Hypothalamus (tissue), 51 donors: ENCODE data around the gene AIDA.
A peak's percentile ranks its signal among the peaks of the same experiment; 100 is the strongest.
"Not testable (repeated sequence)": the region's sequence is repeated elsewhere in the genome, so short reads cannot be mapped to it uniquely, and the experiment has no call there.

Experiments used
- DNase-seq, 51 donors: peaks; one replicate each; lab custom pipeline; 2025; lab: John Stamatoyannopoulos, UW

The AIDA gene

DNA sequence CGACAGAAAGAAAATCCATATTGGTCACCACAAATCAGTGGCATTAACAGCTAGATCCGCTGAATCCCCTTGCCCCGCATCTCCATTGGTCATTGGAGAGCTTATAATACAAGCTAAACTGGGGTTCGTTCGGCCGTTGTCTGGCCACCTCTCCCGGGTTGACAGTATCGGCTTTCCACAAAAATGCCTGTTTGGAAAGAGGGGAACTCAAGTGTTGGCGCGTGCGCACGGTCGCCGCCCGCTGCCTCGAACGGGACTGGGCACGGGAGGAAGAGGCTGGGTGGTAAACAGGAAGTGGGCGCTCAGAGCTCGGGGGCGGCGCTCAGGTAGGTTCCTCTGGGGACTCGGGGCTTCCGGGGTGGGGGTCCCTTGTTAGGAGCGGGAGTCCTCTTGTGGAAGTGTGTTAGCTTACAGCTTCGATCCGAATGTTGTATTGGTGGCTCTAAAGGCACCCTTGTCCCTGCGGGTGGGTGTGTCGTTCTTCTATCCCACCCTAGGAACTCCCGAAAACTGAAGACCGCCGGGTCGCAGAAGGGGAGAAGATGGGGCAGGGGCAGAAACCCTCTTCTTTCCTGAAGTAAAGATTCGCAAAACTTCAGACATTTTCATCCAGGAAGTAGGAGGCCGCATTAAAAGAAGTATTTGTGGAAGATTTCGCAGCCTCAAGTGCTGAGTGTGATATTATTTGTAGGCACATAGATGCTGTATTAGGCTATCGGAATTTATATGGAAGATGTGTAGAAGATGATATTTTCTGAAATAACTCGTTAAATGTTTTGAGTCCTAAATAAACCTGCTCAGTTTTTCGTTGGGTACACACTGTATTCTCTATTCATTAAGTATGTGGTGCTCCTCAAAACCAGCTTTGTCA lies 1.0 kb upstream of the AIDA start:
- peak; percentile 47 to 97 (median 87) for DNase-seq

DNA sequence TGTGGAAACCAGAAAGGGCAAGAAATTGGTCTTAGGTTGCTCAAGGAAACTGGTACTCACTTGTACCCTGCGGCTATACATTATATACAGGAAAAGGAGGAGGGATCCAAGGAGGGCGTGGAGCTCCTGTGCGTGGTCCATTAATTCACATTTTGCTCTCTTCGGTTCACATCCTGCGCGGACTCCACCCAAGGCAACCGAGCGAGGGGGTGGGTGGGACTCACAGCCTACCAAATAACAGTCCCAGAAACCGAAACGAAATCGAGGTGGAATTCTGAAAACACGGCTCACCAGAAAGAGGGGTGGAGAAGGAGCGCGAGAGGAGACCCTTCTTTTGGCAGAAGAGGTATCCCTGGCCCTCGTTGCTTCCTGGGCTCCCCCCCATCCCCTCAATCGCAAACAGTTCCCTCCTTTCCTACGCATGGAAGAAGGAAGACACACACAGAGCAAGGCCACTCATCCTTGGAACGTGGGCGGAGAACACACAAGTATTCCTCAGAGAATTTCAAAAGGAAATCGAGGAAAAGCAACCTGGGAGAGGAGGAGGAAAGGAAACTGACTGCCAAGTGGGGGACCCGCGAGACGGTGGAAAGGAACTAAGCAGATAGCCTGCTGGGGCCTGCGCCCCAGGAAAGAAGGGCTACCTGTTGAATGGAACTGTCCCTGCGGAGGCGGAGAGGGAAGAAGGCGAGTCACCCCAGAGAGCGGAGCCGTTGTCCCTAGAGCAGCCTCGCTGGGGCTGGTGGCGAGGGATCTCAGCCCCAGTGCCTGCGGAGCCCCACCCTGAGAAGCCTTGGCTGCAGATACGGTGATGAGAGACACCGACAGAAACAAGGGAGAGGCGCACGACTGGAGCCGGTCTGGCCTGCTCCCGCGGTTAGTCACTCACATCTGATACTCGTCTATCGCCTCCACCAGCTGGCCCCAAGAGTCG lies 705 bp downstream of the AIDA start:
- DNase-seq = peak in 41 of 51 donors; percentile 3 to 79 (median 29)

DNA sequence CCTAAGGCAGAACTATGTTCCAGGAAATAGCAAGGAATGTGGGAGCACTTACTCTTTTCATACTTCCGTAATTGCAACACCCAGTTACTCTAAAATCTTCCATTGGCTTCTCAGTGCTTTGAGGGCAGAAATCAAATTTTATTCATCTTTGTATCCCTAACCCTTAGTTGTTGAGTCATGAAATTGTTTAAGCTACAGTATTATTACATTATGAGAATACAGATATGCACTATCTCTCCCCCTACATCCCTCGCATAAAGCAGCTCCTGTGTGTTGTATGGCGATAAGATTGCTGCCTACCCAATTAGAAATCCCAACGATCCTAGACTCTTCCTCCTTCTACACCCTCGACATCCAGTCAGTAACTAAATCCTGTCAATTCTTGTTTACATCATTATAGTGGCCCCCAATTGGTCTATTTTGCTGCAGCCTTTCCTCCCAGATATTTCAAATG lies 2.6 kb downstream of the AIDA start:
- no peak for DNase-seq

DNA sequence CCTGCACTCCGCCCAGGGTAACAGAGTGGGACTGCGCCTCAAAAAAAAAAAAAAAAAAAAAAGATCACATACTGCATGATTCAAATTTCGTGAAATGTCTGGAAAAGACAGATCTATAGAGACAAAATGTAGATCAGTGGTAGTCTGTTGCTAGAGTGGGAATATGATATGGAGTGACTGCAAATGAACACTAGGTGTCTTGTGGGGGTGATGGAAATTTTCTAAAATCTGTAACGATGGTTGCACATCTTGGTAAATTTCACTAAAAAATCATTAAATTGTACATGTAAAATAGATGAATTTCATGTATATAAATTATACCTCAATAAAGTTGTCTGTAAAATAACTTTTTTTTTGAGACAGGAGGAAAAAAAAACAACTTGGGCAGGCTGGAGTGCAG lies 5.5 kb downstream of the AIDA start:
- no peak for DNase-seq

DNA sequence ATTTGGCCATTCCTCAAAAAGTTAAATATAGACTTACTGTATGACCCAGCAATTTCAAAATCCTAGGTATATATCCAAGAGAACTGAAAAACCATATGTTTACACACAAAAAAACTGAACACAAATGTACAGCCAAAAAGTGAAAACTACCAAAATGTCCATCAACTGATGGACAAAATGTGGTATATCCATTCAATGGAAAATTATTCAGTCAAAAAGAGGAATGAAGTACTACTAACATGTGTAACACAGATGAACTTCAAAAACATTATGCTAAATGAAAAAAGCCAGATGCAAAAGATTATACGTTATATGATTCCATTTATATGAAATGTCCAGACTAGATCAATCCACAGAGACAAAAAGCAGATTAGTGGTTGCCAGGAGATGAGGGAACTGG lies 8.0 kb downstream of the AIDA start:
- DNase-seq = no peak

DNA sequence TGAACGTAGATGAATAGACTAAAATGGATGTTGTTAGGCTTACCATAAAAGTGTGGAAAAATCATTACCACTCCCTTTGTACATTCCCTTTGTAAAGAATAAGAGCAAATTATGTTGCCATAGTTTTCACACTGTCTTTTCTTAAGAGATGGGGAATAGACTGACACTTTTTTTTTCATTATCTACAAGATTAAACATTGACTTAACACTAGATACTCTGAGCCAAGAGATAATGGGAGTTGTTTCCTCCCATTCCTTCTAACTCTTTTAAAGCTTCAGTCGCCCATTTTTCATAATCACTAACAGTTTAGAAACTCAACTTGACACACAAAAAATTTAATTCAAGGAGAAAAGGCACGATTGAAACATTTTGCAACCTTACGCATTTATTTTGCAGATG lies 10.1 kb downstream of the AIDA start:
- no peak for DNase-seq

DNA sequence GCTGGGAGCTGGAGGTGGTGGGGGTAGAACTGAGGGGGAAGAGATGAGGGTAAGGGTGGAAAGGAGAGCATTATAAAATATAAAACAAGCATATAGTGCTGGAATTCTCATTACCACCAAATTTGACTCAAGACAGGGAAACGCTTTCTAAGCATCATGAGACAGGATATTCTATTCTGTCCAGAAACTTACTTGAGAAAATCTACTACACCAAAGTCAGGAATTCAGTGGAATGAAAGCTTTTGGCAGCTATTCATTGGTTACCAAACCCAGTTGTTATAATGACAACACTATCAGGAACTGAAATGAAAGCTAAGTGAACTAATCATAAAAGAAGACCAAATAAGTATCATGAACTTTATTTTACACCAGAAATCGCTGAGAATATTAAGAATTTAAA lies 14.5 kb downstream of the AIDA start:
- DNase-seq = no peak

DNA sequence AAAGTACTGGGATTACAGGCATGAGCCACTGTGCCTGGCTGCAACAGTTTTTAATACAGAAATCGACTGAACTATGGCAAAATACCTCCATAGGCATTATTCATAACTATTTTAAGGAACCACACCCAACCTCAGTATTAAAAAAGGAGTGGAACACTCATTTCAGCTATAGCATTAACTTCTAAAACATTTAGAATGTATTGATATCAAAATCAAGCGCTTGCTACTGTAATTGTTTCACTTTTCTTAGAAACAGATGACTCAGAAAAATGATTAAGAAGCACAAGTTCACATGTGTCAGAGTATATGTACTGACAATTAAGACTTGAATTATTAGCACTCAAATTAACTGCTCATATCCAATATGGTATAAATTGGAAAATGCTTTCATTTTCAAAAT lies 15.1 kb downstream of the AIDA start:
- no peak for DNase-seq

DNA sequence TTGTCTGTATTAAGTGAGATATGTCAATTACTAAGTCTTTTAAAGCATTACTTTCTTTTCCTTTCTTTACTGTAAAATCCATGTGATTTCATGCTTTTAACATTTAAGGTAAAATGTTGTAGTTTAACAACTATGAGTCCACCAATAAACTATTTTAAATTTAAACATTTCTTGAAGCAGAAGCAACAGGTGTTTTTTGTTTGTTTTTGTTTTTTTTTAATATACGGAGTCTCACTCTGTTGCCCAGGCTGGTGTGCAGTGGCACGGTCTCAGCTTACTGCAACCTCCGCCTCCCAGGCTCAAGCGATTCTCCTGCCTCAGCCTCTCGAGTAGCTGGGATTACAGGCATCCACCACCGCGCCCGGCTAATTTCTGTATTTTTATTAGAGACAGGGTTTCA lies 15.6 kb downstream of the AIDA start:
- DNase-seq = no peak

DNA sequence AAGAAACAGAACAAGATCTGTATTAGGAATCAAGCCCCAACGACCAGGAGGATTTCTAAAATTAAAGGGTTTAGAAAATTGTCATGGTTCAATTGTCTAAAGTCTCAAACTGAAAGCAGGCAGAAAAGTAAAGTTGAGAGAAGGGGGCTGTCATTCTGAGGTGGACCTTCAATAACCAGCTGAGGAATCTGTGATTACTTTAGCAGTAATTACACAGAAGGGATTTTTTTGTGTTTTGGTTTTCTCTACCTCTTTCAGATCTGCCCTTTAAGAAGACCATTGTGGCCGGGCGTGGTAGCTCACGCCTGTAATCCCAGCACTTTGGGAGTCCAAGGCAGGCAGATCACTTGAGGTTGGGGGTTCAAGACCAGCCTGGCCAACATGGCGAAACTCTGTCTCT lies 17.4 kb downstream of the AIDA start:
- no peak for DNase-seq

DNA sequence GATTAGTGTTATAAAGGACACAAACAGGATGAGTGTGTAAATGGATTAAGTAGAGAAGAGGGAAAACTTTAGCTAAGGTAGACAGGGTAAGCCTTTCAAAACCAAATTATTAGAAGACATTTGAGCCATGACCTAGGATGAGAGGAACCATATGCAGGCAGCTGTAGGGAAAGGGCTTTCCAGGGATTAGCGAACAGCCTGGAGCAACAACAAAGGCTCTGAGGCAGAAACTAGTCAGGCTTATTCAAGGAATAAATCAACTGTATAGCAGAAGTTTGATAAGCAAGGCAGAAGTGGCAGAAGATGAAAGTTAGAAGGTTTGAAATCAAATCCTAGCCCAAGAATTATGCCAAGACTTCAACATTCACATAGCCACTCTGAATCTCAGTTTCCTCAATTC lies 21.3 kb downstream of the AIDA start:
- no peak for DNase-seq

DNA sequence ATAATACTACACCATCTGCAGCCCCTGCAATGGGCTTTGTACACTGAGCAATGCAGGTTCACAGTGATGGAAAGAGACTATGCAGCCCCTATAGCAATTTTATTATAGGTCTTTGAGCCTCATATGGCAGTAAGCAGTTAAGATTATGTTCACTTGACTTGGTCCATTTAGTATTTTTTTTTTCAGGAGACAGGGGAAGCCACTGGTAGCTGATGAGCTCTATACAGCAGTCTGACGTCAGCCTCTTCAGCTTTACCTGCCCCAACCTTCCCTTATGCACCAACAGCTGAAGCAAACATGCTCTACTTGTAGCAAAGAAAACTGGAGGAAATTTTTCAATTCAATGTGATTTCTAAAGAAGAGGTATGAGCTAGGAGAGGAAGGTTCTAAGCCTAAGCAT lies 32.2 kb downstream of the AIDA start:
- no peak for DNase-seq

DNA sequence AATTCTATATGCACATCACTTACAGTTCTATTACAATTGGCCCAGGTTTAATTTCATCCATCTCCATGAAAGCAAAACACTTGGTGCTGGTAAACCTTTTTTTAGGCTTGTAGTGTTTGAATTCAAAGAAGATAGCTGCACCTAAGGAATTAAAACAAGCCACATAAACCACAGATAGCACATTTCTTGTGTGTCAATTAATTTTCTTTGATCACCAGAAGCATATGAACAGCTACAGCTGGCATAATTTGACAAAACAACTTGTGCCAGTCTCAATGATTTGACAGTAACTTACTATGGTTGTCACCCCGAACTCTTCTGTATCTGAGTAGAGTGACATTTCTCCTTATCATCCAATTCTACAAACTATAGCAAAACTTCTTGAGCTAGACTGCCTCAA lies 42.2 kb downstream of the AIDA start:
- DNase-seq = no peak

DNA sequence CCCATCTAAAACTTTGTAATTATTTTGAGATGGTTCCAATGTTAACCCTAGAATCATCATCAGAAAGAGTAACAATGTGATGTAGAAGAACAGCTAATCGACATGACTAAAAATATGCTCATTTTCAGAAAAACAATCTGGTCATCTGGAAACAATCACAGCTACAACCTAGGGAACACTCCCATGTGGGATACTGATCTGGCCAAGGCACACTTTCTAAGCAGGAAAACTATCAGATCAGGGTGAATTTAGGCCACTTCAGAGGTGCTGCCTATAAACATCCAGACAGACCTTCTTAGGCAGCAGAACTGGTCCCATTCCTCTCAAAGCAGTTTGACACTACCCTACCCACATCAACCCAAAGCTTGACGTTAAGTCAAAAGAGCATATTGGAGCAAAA lies 43.2 kb downstream of the AIDA start:
- not testable (repeated sequence) for DNase-seq

DNA sequence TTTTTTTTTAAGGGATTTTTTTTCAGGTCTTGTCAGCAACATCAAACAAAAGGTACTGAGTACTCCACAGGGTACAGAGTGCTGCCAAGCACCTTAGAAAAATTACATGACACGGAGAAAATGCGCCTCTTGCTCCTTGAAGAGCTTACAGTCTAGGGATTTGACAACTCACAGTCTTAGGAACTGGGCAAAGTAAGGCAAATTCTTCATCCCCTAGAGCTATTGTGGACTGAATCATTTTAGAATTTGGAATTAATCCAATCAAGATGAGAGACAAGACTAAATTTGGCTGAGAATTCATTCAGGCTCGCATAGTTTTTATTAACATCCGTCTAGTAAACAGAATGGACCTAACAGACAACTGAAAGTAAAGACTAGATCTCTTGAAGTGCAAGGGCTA lies 44.1 kb downstream of the AIDA start:
- DNase-seq = not testable (repeated sequence)

DNA sequence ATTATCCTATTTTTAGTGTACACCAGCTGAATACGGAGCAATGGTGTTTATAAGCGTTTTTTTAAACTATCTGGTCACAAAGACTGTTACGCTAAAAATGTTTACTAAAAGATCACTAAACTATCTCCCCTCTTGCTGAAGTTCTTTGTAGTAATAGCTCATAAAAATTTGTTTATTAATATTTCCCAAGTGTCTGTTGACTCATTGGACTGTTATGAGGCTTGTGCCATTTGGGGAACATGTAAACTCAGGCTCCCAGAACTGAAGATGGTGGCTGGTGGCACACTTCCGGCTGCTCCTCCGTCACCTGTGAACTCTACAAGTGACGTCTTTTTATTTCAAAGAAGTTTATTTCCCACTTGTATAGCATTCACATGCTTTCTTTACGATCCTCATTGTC lies 46.3 kb downstream of the AIDA start:
- DNase-seq = no peak

DNA sequence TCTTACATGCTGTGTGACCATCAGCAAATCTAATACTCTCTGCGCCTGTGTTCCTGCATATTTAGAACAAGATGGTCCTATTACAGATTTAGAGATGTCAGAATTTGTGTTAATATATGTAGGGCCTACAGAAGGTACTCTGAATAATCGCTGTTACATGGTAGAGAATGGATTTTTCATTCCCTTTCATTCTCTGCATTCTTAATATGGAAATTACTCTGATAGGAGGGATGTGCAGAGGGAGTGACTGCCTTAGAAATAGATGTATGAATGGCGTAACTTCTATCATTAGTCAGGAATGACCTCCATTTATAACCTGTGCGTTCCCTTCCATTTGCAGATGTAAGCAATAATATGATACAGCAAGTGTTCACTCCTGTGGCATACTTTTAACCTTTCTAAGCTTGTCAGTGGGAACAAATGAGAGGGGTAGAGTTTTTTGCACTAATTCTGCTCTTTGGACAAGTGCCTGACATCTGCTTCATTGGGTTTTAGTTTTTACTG lies 48.8 kb downstream of the AIDA start:
- no peak for DNase-seq

DNA sequence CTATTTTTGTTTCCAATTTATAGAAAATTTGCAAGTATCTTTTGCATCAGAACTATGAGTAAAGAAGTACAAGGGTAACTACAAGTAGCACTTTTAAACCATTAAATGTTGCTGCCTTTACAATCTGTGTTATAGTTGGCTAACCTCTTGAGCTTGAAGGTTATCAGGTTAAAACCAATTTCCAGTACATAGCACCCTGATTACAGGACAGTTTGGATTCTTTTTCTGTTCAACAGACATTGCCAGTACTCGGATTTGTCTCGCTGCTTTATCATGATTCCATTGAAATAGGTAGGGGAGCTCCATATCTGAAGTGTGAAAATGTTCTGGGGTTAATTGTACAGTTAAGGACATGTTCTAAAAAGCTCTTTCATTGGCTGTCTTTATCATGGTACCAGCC lies 54.4 kb downstream of the AIDA start:
- no peak for DNase-seq

DNA sequence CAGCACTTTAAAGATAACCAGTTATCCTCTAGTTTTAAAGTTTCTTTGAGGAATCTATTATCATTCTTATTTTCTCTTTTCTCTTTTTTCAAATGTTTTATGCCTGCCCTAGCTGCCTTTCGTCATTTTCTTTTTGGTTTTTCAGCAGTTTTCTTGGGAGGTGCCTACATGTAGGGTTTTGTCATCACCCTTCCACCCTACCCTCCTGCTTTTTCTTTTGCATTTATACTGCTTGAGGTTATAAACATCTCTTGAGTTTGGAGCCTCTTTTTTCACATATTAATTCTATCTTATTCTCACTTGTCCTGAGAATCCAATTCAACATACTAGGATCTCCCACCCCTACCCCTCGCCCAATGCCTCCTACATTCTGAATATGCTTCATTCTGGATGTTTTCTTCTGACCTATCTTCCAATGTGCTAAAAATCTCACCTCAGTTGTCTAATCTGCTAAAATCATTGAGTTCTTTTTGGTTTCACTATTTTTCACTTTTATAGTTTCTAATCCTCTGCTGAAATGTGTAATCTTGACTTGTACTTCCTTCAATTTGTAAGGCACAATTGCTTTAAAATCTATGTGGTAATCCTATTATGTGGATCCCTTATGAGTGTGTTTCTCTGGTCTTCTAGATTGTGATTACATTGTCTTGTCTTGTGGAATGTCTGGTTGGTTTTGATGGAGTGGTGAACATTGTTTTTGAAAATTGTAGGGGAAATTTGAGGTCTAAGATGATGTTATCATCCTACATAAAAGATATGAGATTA lies 55.7 kb downstream of the AIDA start:
- no peak for DNase-seq

DNA sequence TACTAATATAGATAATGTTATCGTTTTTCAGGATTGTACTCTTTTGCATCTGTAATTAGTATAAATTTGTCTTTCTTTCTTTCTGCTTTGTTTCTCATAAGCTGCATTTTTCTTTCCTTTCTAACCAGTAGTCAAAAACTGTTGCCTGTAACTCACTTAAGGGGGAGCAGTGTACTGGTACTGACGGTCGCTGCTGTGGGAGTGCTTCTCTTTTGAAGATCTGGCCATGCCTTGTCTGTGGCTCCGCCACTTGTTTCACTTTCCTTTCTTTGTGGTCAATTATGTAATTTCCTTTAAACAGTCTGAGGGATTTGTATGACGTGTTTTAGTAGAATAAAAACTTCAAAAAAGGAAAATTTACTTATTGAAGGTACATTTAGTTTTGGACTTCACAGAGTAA lies 57.4 kb downstream of the AIDA start:
- peak in 7 of 51 donors; percentile 1 to 17 (median 6) for DNase-seq
